ENCODE measurements around the gene TP53I11.

GRCh38 chr11:44944853-44945235, 5.8 kb downstream of the TP53I11 start:
- no peak for TF ChIP-seq EZH2 (IDR thresholded peaks at IDR 0.05; ENCODE audit: low read depth, unreplicated experiment)
- TF ChIP-seq ZNF462 (CRISPR knock-in tag; IDR thresholded peaks at IDR 0.05): no peak
- TF ChIP-seq JUNB (IDR thresholded peaks at IDR 0.05; ENCODE audit: unreplicated experiment): no peak
- no peak for TF ChIP-seq CTCF (conservative IDR thresholded peaks at IDR 0.05; ENCODE audit: low read depth in 2 of 2)

Data from GM23338 (cell line).